Astrocyte (in vitro differentiated cells and primary cell): ENCODE measurements around the gene SNX11. TPM values are rescaled to one million over a fixed set of nuclear protein-coding genes. Genes with fewer than 3 reads are reported as not detected.

Experiments
- DNase-seq: peaks from one replicate; pipeline ENCODE4 v3.0.0-alpha.2; 2010; ENCODE audit warnings: low read depth
- FAIRE-seq: peaks from 2 replicates; lab custom pipeline; 2011; peaks lifted over from hg19 to GRCh38; lab: Jason Lieb, UNC
- H2AFZ ChIP-seq: 2 replicates; pipeline ENCODE4 v1.6.0; 2012; ENCODE audit warnings: low read depth, low read length, inconsistent platforms
- H3K27ac ChIP-seq: 2 replicates; pipeline ENCODE4 v1.5.1; 2011; ENCODE audit warnings: low read depth, low read length, inconsistent platforms
- H3K27me3 ChIP-seq: 2 replicates; pipeline ENCODE4 v1.6.0; 2011; ENCODE audit warnings: low read length, inconsistent platforms; ENCODE audit not compliant: insufficient read depth
- H3K36me3 ChIP-seq: 2 replicates; pipeline ENCODE4 v1.5.1; 2011; ENCODE audit warnings: low read length, inconsistent platforms; ENCODE audit not compliant: insufficient read depth
- H3K4me1 ChIP-seq: 2 replicates; pipeline ENCODE4 v1.5.1; 2011; ENCODE audit warnings: low read length, inconsistent platforms; ENCODE audit not compliant: insufficient read depth
- H3K4me2 ChIP-seq: 2 replicates; pipeline ENCODE4 v1.6.0; 2012; ENCODE audit warnings: low read length, inconsistent platforms
- H3K4me3 ChIP-seq: 2 replicates; pipeline ENCODE4 v1.5.1; 2011; ENCODE audit warnings: low read depth, mild to moderate bottlenecking, low read length, inconsistent platforms; ENCODE audit not compliant: insufficient read depth
- H3K79me2 ChIP-seq: 2 replicates; pipeline ENCODE4 v1.6.0; 2012; ENCODE audit warnings: mild to moderate bottlenecking, low read length, inconsistent platforms; ENCODE audit not compliant: insufficient read depth
- H3K9ac ChIP-seq: 2 replicates; pipeline ENCODE4 v1.6.0; 2012; ENCODE audit warnings: mild to moderate bottlenecking, low read length, inconsistent platforms
- H3K9me3 ChIP-seq: 2 replicates; pipeline ENCODE4 v1.5.1; 2012; ENCODE audit warnings: low read depth, mild to moderate bottlenecking, low read length, inconsistent platforms; ENCODE audit not compliant: insufficient read depth
- H4K20me1 ChIP-seq: 2 replicates; pipeline ENCODE4 v1.6.0; 2012; ENCODE audit warnings: low read length, inconsistent platforms; ENCODE audit not compliant: insufficient read depth
- H3K27ac Mint-ChIP-seq: one replicate; pipeline ENCODE4 v1.8.0; 2021; ENCODE audit warnings: mild to moderate bottlenecking, mixed read lengths; ENCODE audit not compliant: unreplicated experiment
- H3K27me3 Mint-ChIP-seq: one replicate; pipeline ENCODE4 v1.8.0; 2021; ENCODE audit warnings: low read depth, mixed read lengths; ENCODE audit not compliant: unreplicated experiment
- H3K36me3 Mint-ChIP-seq: one replicate; pipeline ENCODE4 v1.8.0; 2021; ENCODE audit warnings: low read depth, mixed read lengths; ENCODE audit not compliant: unreplicated experiment
- H3K4me1 Mint-ChIP-seq: one replicate; pipeline ENCODE4 v1.8.0; 2021; ENCODE audit warnings: low read depth, mixed read lengths; ENCODE audit not compliant: unreplicated experiment
- H3K4me3 Mint-ChIP-seq: one replicate; pipeline ENCODE4 v1.8.0; 2021; ENCODE audit warnings: mild to moderate bottlenecking, moderate library complexity, mixed read lengths; ENCODE audit not compliant: unreplicated experiment
- H3K9me3 Mint-ChIP-seq: one replicate; pipeline ENCODE4 v1.8.0; 2021; ENCODE audit warnings: mild to moderate bottlenecking, mixed read lengths; ENCODE audit not compliant: unreplicated experiment
- EZH2 ChIP-seq: IDR thresholded peaks from 2 replicates; pipeline ENCODE4 v1.6.1; 2012; ENCODE audit warnings: mild to moderate bottlenecking, low read length, inconsistent platforms; ENCODE audit not compliant: insufficient read depth
- total RNA-seq: library from RNA; stranded (reverse); gene quantifications from 2 replicates; pipeline ENCODE4 v1.2.1, GENCODE V29; 2021
- TF ChIP-seq, protein P1 (sequence below): IDR thresholded peaks from 2 replicates; pipeline ENCODE4 v1.5.1; 2011; ENCODE audit warnings: low read depth, mild to moderate bottlenecking, inconsistent platforms, low read length, moderate library complexity; ENCODE audit not compliant: insufficient read depth

Gene SNX11
- total RNA-seq, 1 donor from 2014 or later = 33.3 TPM

DNA sequence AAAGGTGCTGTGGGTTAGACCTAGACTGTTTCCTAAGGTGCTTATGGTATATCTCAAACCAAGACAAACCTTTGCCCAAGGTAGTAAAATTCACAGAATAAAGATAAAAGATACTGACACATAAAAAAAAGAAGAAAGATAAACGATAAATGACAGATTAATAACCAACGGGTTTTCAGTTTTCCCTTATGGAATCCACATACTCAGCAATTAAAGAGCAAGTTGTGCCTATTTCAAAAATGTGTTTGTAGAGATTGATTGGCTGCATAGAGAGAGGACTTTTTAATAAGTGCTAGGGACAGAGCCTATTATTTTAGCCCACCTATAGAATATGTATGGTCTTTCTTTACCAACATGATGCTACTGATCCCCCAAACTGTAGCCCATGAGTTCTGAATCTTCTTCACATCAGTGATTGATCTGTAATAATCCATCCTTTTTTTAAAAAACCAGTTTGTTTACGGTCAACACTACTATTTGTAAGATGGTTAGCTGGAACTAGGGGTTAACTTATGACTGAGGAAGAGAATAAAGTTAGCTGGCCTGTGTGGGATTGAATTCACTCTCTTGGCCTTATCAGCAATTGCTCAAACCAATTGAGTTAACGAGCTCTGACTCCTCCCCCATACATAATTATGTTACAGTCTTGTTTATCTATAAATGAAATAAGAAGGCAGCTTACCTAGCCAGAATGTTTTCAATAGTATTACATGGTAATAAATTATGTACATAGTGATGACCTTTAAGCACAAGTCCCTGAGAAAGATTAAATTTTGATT lies 53.8 kb downstream of the SNX11 start:
- Histone ChIP-seq H3K79me2 (no peaks in the 10 kb centered on the region), H3K4me2 (no peak overlapping the region), H3K27me3 (peaks cover 10% of the 10 kb centered on the region), H3K4me1 (no peaks in the 10 kb centered on the region), H3K27ac (no peak overlapping the region), H3K9ac (no peak overlapping the region), H4K20me1 (no peaks in the 10 kb centered on the region), H3K4me3 (no peak overlapping the region), H3K9me3 (no peaks in the 10 kb centered on the region), H3K36me3 (no peaks in the 10 kb centered on the region), H2AFZ (no peak overlapping the region)
- FAIRE-seq (no peak), DNase-seq (no peak)
- no peak overlapping the region for H3K27ac Mint-ChIP-seq
- H3K27me3 Mint-ChIP-seq = peaks cover 35% of the 10 kb centered on the region
- no peak overlapping the region for H3K4me3 Mint-ChIP-seq
- no peaks in the 10 kb centered on the region for H3K4me1 Mint-ChIP-seq
- no peaks in the 10 kb centered on the region for H3K36me3 Mint-ChIP-seq
- no peaks in the 10 kb centered on the region for H3K9me3 Mint-ChIP-seq
- TF ChIP-seq EZH2 = no peak
- TF ChIP-seq, protein P1, sequence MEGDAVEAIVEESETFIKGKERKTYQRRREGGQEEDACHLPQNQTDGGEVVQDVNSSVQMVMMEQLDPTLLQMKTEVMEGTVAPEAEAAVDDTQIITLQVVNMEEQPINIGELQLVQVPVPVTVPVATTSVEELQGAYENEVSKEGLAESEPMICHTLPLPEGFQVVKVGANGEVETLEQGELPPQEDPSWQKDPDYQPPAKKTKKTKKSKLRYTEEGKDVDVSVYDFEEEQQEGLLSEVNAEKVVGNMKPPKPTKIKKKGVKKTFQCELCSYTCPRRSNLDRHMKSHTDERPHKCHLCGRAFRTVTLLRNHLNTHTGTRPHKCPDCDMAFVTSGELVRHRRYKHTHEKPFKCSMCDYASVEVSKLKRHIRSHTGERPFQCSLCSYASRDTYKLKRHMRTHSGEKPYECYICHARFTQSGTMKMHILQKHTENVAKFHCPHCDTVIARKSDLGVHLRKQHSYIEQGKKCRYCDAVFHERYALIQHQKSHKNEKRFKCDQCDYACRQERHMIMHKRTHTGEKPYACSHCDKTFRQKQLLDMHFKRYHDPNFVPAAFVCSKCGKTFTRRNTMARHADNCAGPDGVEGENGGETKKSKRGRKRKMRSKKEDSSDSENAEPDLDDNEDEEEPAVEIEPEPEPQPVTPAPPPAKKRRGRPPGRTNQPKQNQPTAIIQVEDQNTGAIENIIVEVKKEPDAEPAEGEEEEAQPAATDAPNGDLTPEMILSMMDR = no peak

DNA sequence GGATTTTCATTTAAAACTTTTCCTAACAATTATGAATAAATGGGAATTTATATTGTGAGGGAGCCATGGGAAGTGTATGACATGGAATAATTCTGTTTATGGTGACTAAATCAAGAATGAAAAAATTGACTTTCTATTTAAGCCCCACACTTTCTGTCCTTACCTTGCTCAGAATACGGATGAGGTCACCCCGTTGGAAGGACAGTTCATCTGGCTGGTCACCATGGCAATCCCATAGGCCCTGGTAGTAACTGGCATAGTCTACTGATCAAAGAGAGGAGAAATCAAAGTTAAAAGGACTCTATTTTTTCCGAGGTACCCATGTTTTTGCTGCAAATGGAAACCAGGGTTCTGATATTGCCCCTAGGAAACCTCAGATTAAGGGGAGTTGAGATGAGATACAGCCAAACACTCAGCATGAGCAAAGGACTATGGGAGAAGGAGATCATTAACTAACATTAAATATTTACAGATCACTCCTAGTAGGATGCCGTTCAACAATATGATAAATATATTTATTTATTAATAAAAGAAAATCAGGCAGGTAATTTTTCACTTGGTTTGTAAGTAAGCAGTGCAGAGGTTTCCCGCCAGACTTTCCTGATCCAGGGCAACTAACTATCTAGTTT lies 54.9 kb downstream of the SNX11 start:
- no peaks in the 10 kb centered on the region for H3K4me1 Mint-ChIP-seq
- no peak for DNase-seq
- no peak overlapping the region for H2AFZ ChIP-seq
- no peak overlapping the region for H3K9ac ChIP-seq
- H3K4me3 ChIP-seq = no peak overlapping the region
- H3K4me2 ChIP-seq = no peak overlapping the region
- FAIRE-seq = no peak
- peaks cover 18% of the 10 kb centered on the region for H3K27me3 ChIP-seq
- H3K9me3 ChIP-seq = no peaks in the 10 kb centered on the region
- no peak for TF ChIP-seq EZH2
- TF ChIP-seq, protein P1 = no peak
- no peaks in the 10 kb centered on the region for H3K4me1 ChIP-seq
- H3K79me2 ChIP-seq = no peaks in the 10 kb centered on the region
- peaks cover 40% of the 10 kb centered on the region for H3K27me3 Mint-ChIP-seq
- H3K36me3 Mint-ChIP-seq = no peaks in the 10 kb centered on the region
- H4K20me1 ChIP-seq = no peaks in the 10 kb centered on the region
- H3K9me3 Mint-ChIP-seq = no peaks in the 10 kb centered on the region
- no peaks in the 10 kb centered on the region for H3K36me3 ChIP-seq
- no peak overlapping the region for H3K4me3 Mint-ChIP-seq
- H3K27ac ChIP-seq = no peak overlapping the region
- H3K27ac Mint-ChIP-seq = no peak overlapping the region
